ENCODE measurements around the gene SERTAD3.
"Not testable (repeated sequence)": the region's sequence is repeated elsewhere in the genome, so short reads cannot be mapped to it uniquely, and the experiment has no call there.

The SERTAD3 gene

GRCh38 chr19:40444000-40444824 lies at the start of gene SERTAD3:
Gene SERTAD3, minus strand, starts transcription at chr19:40444335. Its CDS starts 2,255 bp downstream, at chr19:40442080.
- peak; percentile 96 for DNase-seq

GRCh38 chr19:40493778-40494177 lies 49.6 kb upstream of the SERTAD3 start:
- no peak for DNase-seq

GRCh38 chr19:40492274-40492673 lies 48.1 kb upstream of the SERTAD3 start:
- no peak for DNase-seq

GRCh38 chr19:40489882-40490230 lies 45.7 kb upstream of the SERTAD3 start:
- DNase-seq, result no peak

- DNase-seq, result no peak
Measured at GRCh38 chr19:40486017-40486416, 41.9 kb upstream of the SERTAD3 start.

GRCh38 chr19:40475878-40476644 lies 31.9 kb upstream of the SERTAD3 start:
- not testable (repeated sequence) for DNase-seq

- no peak for DNase-seq
Measured at GRCh38 chr19:40474737-40475136, 30.6 kb upstream of the SERTAD3 start.

- no peak for DNase-seq
Measured at GRCh38 chr19:40472516-40472915, 28.4 kb upstream of the SERTAD3 start.

GRCh38 chr19:40471111-40471510 lies 27.0 kb upstream of the SERTAD3 start:
- no peak for DNase-seq

GRCh38 chr19:40469011-40469410 lies 24.9 kb upstream of the SERTAD3 start:
- no peak for DNase-seq

GRCh38 chr19:40466985-40467734 lies 23.0 kb upstream of the SERTAD3 start, which contains the start of gene SPTBN4:
Gene SPTBN4, plus strand, starts transcription at chr19:40467001. Its CDS starts 5,621 bp downstream, at chr19:40472622.
- no peak for DNase-seq

- no peak for DNase-seq
Measured at GRCh38 chr19:40466219-40466984, 22.3 kb upstream of the SERTAD3 start.

- DNase-seq, result peak; percentile 93
Measured at GRCh38 chr19:40465557-40466218, 21.6 kb upstream of the SERTAD3 start, which contains the start of gene BLVRB. Gene BLVRB, minus strand, starts transcription at chr19:40465745. Its CDS starts 57 bp downstream, at chr19:40465688.

GRCh38 chr19:40465025-40465556 lies 21.0 kb upstream of the SERTAD3 start:
- no peak for DNase-seq

GRCh38 chr19:40464059-40465024 lies 20.2 kb upstream of the SERTAD3 start:
- DNase-seq, result peak; percentile 52

GRCh38 chr19:40463587-40464037 lies 19.5 kb upstream of the SERTAD3 start:
- DNase-seq, result not testable (repeated sequence)

GRCh38 chr19:40461669-40462221 lies 17.6 kb upstream of the SERTAD3 start:
- DNase-seq, result no peak

- no peak for DNase-seq
Measured at GRCh38 chr19:40460185-40460584, 16.1 kb upstream of the SERTAD3 start.

GRCh38 chr19:40458597-40458974 lies 14.5 kb upstream of the SERTAD3 start:
- no peak for DNase-seq

Data from NCI-H2107 (cell line).